AG04450 (cell line): ENCODE results near the gene NRCAM. TPM values are rescaled to one million over a fixed set of nuclear protein-coding genes. Genes with fewer than 3 reads are reported as not detected.

Experiments
- CTCF ChIA-PET: fragments of 300-600, 350-600 bp; formaldehyde crosslinking; extraction: SDS; loops from one replicate; lab custom pipeline; 2022; ENCODE audit warnings: antibody characterized with exemption, inconsistent platforms; lab: Charles Lee
- POLR2A ChIA-PET: fragments of 350-600 bp; formaldehyde crosslinking; extraction: SDS; loops from one replicate; lab custom pipeline; 2021; ENCODE audit warnings: antibody characterized with exemption, inconsistent platforms; lab: Yijun Ruan, JAX
- DNase-seq: peaks from one replicate; pipeline ENCODE4 v3.0.0-alpha.2; 2011; ENCODE audit warnings: low read depth, low spot score
- H3K27ac ChIP-seq: one replicate; pipeline ENCODE4 v1.5.1; 2012; ENCODE audit warnings: low read depth, low read length, control low read depth
- H3K27me3 ChIP-seq: one replicate; pipeline ENCODE4 v1.6.0; 2012; ENCODE audit warnings: low read length; ENCODE audit not compliant: control insufficient read depth, insufficient read depth
- H3K4me3 ChIP-seq: 2 replicates; pipeline ENCODE4 v1.5.1; 2011; ENCODE audit warnings: mild to moderate bottlenecking, low read depth, low read length, control low read depth
- H3K9me3 ChIP-seq: 2 replicates; pipeline ENCODE4 v1.5.1; 2012; ENCODE audit warnings: low read length; ENCODE audit not compliant: control insufficient read depth, insufficient read depth
- polyA plus RNA-seq: library from polyadenylated mRNA; depleted of rRNA; stranded (reverse); fragments of >200 nt; gene quantifications from 2 replicates; pipeline ENCODE4 v1.2.3, GENCODE V29; 2011
- TF ChIP-seq, protein P1 (sequence below): IDR thresholded peaks from 2 replicates; pipeline ENCODE4 v1.5.1; 2011; ENCODE audit warnings: low read depth, low read length, control low read depth, inconsistent platforms

Gene NRCAM
- polyA plus RNA-seq, 1 experiment = 0.66 TPM

DNA sequence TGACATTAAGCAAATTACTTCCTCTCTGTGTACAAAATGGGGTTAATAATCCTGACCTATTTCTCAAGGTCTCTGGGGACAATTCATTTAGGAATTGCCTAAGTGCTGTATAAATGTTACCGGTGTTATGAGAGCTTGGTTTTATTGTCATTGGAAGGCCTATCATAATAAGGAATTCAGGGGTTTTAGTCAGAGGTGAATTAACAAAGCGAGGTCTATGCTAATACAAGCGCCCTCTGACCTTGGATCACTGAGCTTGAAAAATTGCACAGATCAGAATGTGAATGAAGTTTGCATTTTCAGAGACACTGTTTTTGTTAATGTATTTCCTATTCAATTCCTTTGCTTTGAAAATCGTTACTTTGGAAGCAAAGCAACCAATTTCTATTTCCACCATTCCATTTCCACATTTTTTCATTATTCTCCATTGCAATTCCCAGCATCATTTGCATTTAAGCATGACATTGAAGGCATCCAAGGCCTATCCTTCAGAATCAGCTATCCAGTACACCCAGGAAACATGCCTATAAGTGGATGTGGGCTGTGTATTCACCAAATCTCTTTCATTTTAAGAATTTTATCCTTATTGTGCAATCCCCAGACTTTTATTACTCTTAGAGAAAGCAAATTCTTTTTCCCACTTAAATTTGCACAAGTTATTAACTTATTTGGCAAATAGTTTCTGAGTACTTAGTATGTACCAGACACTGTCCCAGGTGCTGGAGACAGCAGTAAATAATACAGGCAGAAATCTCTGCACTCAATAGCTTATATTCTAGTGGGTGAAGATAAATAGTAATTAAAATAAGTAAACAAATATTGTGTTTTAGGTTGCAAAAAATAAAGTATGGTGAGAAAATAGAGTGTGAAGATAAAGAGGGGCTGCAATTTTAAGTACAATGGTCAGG is 133.1 kb downstream of the NRCAM start:
- H3K27me3 ChIP-seq = no peaks in the 10 kb centered on the region
- H3K27ac ChIP-seq = no peak overlapping the region
- POLR2A ChIA-PET = no interaction called here
- no peaks in the 10 kb centered on the region for H3K9me3 ChIP-seq
- no peak for DNase-seq
- H3K4me3 ChIP-seq = no peak overlapping the region
- TF ChIP-seq, protein P1, sequence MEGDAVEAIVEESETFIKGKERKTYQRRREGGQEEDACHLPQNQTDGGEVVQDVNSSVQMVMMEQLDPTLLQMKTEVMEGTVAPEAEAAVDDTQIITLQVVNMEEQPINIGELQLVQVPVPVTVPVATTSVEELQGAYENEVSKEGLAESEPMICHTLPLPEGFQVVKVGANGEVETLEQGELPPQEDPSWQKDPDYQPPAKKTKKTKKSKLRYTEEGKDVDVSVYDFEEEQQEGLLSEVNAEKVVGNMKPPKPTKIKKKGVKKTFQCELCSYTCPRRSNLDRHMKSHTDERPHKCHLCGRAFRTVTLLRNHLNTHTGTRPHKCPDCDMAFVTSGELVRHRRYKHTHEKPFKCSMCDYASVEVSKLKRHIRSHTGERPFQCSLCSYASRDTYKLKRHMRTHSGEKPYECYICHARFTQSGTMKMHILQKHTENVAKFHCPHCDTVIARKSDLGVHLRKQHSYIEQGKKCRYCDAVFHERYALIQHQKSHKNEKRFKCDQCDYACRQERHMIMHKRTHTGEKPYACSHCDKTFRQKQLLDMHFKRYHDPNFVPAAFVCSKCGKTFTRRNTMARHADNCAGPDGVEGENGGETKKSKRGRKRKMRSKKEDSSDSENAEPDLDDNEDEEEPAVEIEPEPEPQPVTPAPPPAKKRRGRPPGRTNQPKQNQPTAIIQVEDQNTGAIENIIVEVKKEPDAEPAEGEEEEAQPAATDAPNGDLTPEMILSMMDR = no peak
- CTCF ChIA-PET = no interaction called here

DNA sequence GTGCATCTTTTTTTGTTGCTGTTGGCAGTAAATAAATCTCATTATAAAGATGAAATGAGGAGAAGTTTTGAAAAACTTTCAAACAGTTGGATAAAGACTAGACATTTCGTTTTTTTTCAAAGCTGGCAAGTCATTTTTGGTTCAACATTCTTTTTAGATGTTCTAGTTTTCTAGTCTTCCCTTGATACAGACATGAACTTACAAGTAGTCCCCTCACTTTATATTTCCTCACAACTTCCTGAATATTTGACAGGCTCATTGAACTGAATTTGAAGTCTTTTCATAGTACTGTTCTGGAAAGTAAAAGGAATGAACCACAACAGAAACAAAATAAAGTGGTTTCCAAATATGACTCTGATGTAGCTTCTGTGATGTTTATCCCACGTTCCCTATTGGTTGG is 134.2 kb downstream of the NRCAM start:
- TF ChIP-seq, protein P1 = no peak
- POLR2A ChIA-PET = no interaction called here
- no peak overlapping the region for H3K4me3 ChIP-seq
- CTCF ChIA-PET = no interaction called here
- H3K27ac ChIP-seq = no peak overlapping the region
- no peaks in the 10 kb centered on the region for H3K27me3 ChIP-seq
- H3K9me3 ChIP-seq = no peaks in the 10 kb centered on the region
- DNase-seq = no peak

DNA sequence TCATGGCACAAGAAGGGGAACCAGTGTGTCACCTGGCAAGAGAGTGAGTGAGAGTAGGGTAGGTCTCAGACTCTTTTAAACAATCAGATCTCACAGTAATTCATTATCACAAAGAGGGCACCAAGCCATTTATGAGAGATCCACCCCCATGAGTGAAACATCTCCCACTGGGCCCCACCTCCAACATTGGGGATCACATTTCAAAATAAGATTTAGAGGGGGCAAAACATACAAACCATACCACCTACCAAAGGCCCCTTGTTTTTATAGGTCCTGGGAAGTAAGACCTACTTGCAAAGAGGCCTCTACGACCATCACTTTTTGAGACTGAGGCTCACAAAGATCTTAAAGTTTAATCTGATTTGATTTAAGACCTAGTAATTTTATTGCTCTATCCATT is 134.9 kb downstream of the NRCAM start:
- TF ChIP-seq, protein P1 = no peak
- H3K9me3 ChIP-seq = no peaks in the 10 kb centered on the region
- no peak for DNase-seq
- ChIA-PET CTCF (no interaction called here), POLR2A (no interaction called here)
- no peak overlapping the region for H3K27ac ChIP-seq
- no peak overlapping the region for H3K4me3 ChIP-seq
- H3K27me3 ChIP-seq = no peaks in the 10 kb centered on the region

DNA sequence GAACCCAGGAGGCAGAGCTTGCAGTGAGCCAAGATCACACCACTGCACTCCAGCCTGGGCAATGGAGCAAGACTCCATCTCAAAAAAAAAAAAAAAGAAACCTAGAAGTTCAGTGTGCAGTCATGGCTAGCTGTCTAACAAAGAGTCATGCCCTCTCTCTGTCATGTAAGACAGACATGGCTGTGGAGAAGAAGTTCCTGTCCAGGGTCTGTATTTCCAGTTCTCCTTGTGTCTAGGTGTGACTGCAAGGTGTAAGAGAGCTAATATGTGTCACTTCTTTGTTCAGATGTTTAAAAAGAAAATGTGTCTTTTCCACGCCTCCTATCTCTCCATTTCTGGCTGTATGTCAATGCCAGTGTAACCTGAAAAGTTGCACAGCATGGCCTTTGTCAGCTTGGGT is 139.5 kb downstream of the NRCAM start:
- TF ChIP-seq, protein P1 = no peak
- no peak for DNase-seq
- H3K9me3 ChIP-seq = no peaks in the 10 kb centered on the region
- CTCF ChIA-PET = interaction anchor here (1.0 kb wide), 1 partner anchor 9 kb away, joined by 3 read pairs; no protein-coding TSS in a partner anchor
- POLR2A ChIA-PET = no interaction called here
- no peaks in the 10 kb centered on the region for H3K27me3 ChIP-seq
- no peak overlapping the region for H3K4me3 ChIP-seq
- no peak overlapping the region for H3K27ac ChIP-seq

DNA sequence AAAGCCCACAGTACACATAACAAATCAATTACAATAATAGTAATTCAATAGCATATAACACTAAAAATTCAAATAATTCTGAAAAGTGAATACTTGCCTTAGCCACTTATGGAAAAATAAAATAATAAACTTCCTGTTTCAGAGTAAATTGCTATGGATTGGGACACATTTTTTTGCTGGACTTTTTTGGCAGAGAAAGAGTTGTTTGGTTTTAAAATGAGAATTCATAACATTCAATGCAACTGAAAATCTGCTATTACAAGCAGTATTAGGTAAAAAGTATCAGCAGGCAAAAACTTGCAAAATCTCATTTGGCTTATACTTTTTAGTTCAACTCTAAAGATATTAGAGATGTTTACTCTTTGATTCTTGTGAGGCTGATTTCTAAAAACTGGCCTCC is 141.7 kb downstream of the NRCAM start:
- POLR2A ChIA-PET = no interaction called here
- no peak for DNase-seq
- H3K4me3 ChIP-seq = no peak overlapping the region
- H3K9me3 ChIP-seq = no peaks in the 10 kb centered on the region
- CTCF ChIA-PET = no interaction called here
- H3K27me3 ChIP-seq = peaks cover 3% of the 10 kb centered on the region
- TF ChIP-seq, protein P1 = no peak
- no peak overlapping the region for H3K27ac ChIP-seq
